HG03469 (cell line): ENCODE data around the gene IRF9.

Experiments used
- ATAC-seq: cut with Tn5 transposase; IDR thresholded peaks from one replicate; pipeline ENCODE4 v1.9.1; 2021; ENCODE audit warnings: mild to moderate bottlenecking, moderate library complexity, moderate number of reproducible peaks; ENCODE audit not compliant: unreplicated experiment

Gene IRF9

GRCh38 chr14:24172261-24172860, 11.3 kb downstream of the IRF9 start:
- ATAC-seq: no peak

GRCh38 chr14:24172871-24173281, 11.8 kb downstream of the IRF9 start:
- no peak for ATAC-seq

GRCh38 chr14:24176599-24176998, 15.5 kb downstream of the IRF9 start:
- no peak for ATAC-seq

- no peak for ATAC-seq
Measured at GRCh38 chr14:24177041-24177825, 16.2 kb downstream of the IRF9 start.

GRCh38 chr14:24177891-24178290, 16.8 kb downstream of the IRF9 start:
- ATAC-seq: no peak

GRCh38 chr14:24178399-24179178, 17.5 kb downstream of the IRF9 start:
- ATAC-seq: no peak

GRCh38 chr14:24179294-24179960, 18.4 kb downstream of the IRF9 start:
- ATAC-seq: no peak

GRCh38 chr14:24179961-24180796, 19.1 kb downstream of the IRF9 start:
- no peak for ATAC-seq

- ATAC-seq: no peak
Measured at GRCh38 chr14:24181371-24182077, 20.5 kb downstream of the IRF9 start.

GRCh38 chr14:24182110-24182882, 21.2 kb downstream of the IRF9 start:
- no peak for ATAC-seq

GRCh38 chr14:24183014-24183481, 22.0 kb downstream of the IRF9 start:
- ATAC-seq: no peak

GRCh38 chr14:24184104-24184970, 23.3 kb downstream of the IRF9 start:
- ATAC-seq: no peak

- ATAC-seq: no peak
Measured at GRCh38 chr14:24185026-24185425, 24.0 kb downstream of the IRF9 start.

GRCh38 chr14:24185741-24186140, 24.7 kb downstream of the IRF9 start:
- no peak for ATAC-seq

GRCh38 chr14:24186831-24187538, 25.9 kb downstream of the IRF9 start:
- no peak for ATAC-seq

GRCh38 chr14:24187539-24187915, 26.5 kb downstream of the IRF9 start:
- no peak for ATAC-seq
